Tibial nerve (tissue), 4 donors: ENCODE measurements around the gene FAM181A. TPM values are rescaled to one million over a fixed set of nuclear protein-coding genes. Genes with fewer than 3 reads are reported as not detected.

Source experiments
- DNase-seq, 2 donors: peaks; one replicate each; pipeline ENCODE4 v3.0.0-alpha.2; 2019; ENCODE audit warnings: low spot score in 2 of 2
- H3K27ac ChIP-seq, 4 donors: fragments of 200-600 bp; sonication (generic) in 3 of 4; one replicate each; pipeline ENCODE4 v1.5.1; 2017 to 2019; ENCODE audit warnings: mild to moderate bottlenecking in 1 of 4
- H3K27me3 ChIP-seq, 2 donors: fragments of 200-600 bp; sonication (generic) in 1 of 2; one replicate each; pipeline versions ENCODE4 v1.5.1 to v1.6.0; 2017 to 2019
- H3K36me3 ChIP-seq, 3 donors: fragments of 200-600 bp; sonication (generic); one replicate each; pipeline ENCODE4 v1.5.1; 2018 to 2019
- H3K4me1 ChIP-seq, 4 donors: fragments of 200-600 bp; sonication (generic) in 3 of 4; one replicate each; pipeline ENCODE4 v1.5.1; 2017 to 2019
- H3K4me3 ChIP-seq, 4 donors: fragments of 200-600 bp; sonication (generic) in 3 of 4; one replicate each; pipeline ENCODE4 v1.5.1; 2017 to 2019; ENCODE audit warnings: mild to moderate bottlenecking in 1 of 4, moderate library complexity in 1 of 4
- H3K9me3 ChIP-seq, 4 donors: fragments of 200-600 bp; sonication (generic) in 3 of 4; one replicate each; pipeline ENCODE4 v1.5.1; 2017 to 2019
- EP300 ChIP-seq, 2 donors: sonication (generic); formaldehyde crosslinking; IDR thresholded peaks; one replicate each; pipeline ENCODE4 v1.6.1; 2017; ENCODE audit warnings: antibody characterized with exemption in 2 of 2, mild to moderate bottlenecking in 1 of 2
- POLR2A ChIP-seq, 2 donors: fragments of 450-650 bp; IDR thresholded peaks; one replicate each; pipeline ENCODE4 v1.6.1; 2017; ENCODE audit warnings: antibody characterized with exemption in 2 of 2, mild to moderate bottlenecking in 2 of 2, moderate library complexity in 2 of 2
- WGBS, 2 donors: methylation state at CpG; one replicate each; pipeline ENCODE4 v1.1.5; 2018; 5-methylcytosine and 5-hydroxymethylcytosine counted together
- total RNA-seq, 4 donors: library from RNA; depleted of rRNA; stranded (reverse); fragments of >200 nt; gene quantifications; one replicate each; pipeline ENCODE4 v1.1.0, GENCODE V29; 2016
- TF ChIP-seq, protein P1 (sequence below), 5 experiments: fragments of 200-600 bp in 3 of 5; fragments of 450-650 bp in 2 of 5; sonication (generic) in 3 of 5; IDR thresholded peaks; one replicate each; pipeline ENCODE4 v1.5.1; 2016 to 2019; ENCODE audit warnings: antibody characterized with exemption in 5 of 5, mild to moderate bottlenecking in 3 of 5, moderate library complexity in 2 of 5

FAM181A gene
- total RNA-seq, 4 donors from 2014 or later: not detected

DNA sequence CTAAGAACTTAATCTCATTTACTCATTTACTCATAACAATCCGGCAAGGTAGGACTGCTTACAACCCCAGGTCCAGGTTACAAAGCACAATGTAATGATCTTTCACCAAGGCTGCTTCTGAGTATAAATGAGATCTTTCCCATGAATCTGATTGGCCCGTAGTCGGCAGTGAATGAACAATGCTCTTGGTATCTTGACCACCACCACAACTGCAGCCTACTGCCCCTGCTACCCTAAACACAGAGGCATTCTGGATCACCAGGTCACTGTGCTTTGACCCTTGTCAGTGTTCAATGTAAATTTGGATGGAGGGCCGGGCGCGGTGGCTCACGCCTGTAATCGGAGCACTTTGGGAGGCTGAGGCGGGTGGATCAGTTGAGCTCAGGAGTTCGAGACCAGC lies 15.9 kb downstream of the FAM181A start:
- Histone ChIP-seq H3K4me1 (peaks cover 0 to 11% (median 3%) of the 10 kb centered on the region in 4 donors), H3K4me3 (no peak overlapping the region), H3K9me3 (no peaks in the 10 kb centered on the region), H3K27ac (no peak overlapping the region), H3K27me3 (peaks cover 0 to 14% of the 10 kb centered on the region in 2 donors), H3K36me3 (no peaks in the 10 kb centered on the region)
- no peak for DNase-seq
- WGBS, 2 donors: 76 to 80% methylated on average over 10 of the region's 10 CpGs
- TF ChIP-seq, protein P1, sequence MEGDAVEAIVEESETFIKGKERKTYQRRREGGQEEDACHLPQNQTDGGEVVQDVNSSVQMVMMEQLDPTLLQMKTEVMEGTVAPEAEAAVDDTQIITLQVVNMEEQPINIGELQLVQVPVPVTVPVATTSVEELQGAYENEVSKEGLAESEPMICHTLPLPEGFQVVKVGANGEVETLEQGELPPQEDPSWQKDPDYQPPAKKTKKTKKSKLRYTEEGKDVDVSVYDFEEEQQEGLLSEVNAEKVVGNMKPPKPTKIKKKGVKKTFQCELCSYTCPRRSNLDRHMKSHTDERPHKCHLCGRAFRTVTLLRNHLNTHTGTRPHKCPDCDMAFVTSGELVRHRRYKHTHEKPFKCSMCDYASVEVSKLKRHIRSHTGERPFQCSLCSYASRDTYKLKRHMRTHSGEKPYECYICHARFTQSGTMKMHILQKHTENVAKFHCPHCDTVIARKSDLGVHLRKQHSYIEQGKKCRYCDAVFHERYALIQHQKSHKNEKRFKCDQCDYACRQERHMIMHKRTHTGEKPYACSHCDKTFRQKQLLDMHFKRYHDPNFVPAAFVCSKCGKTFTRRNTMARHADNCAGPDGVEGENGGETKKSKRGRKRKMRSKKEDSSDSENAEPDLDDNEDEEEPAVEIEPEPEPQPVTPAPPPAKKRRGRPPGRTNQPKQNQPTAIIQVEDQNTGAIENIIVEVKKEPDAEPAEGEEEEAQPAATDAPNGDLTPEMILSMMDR (IDR thresholded peaks at IDR 0.05): no peak
- TF ChIP-seq POLR2A (IDR thresholded peaks at IDR 0.05) (no peak), EP300 (IDR thresholded peaks at IDR 0.05) (no peak)

DNA sequence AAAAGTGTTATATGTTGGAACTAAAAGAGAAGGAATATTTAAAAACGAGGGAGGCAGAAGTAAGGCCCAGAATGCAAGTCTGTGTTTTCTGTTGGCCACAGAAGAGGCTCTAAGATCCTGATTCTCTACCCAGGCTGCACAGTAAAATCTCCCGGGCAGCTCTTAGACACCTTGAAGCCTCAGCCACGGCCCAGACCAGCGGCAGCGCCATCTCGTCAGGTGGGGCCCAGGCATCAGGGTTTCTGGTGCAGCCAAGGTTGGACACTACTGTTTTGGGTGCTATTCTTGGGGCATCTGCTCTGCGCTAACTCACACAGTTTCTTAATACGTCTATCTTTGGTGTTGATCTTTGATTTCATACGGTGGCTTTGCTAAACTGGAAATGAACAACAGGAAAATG lies 16.8 kb downstream of the FAM181A start:
- H3K27me3 ChIP-seq: peaks cover 0 to 6% of the 10 kb centered on the region in 2 donors
- WGBS, 2 donors: 89 to 91% methylated on average over 9 of the region's 9 CpGs
- TF ChIP-seq POLR2A (IDR thresholded peaks at IDR 0.05): no peak
- TF ChIP-seq, protein P1 (IDR thresholded peaks at IDR 0.05): no peak
- no peak for TF ChIP-seq EP300 (IDR thresholded peaks at IDR 0.05)
- H3K9me3 ChIP-seq: no peaks in the 10 kb centered on the region
- H3K4me3 ChIP-seq: no peak overlapping the region
- H3K27ac ChIP-seq: no peak overlapping the region
- no peak for DNase-seq
- H3K4me1 ChIP-seq: peaks cover 0 to 10% (median 3%) of the 10 kb centered on the region in 4 donors
- H3K36me3 ChIP-seq: no peaks in the 10 kb centered on the region

DNA sequence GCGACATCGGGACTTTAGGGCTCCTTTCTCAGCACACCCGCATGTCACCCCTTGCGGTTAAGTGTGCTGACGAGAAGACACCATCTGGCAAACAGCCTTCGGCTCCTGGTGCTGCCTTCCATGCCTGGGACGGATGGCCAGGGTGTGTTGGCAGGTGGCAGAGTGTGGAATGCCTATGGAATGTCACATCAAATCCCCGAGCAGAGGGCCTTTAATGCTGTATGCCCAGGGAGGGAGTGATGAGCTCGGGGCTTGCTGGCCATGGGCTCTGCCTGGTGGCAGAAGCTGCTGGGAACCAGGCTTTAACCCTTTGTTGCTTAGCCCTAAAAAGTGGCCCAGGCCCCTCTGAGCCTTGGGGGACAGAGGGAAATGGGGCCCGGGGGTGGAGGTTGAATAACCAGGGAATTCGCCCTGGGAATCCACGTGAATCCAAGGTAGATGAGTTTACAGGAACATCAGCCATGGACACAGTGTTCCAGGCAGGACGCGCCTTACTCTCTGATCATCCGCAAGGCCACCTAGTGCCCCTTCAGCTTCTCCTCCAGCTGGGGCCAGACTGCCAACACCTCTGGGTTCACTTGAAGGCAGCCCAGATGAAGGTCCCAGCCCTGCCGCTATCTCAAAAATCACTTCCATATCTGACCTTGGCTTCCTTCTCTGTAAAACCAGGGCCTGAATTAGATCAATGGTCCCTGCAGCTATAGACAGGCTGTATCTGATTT lies 17.4 kb downstream of the FAM181A start:
- WGBS, 2 donors: 88 to 89% methylated on average over 16 of the region's 16 CpGs
- no peak for DNase-seq
- Histone ChIP-seq H3K27me3 (no peaks in the 10 kb centered on the region), H3K4me1 (peaks cover 0 to 4% (median under 1%) of the 10 kb centered on the region in 4 donors), H3K9me3 (no peaks in the 10 kb centered on the region), H3K4me3 (no peak overlapping the region), H3K27ac (no peak overlapping the region), H3K36me3 (no peaks in the 10 kb centered on the region)
- no peak for TF ChIP-seq POLR2A (IDR thresholded peaks at IDR 0.05)
- no peak for TF ChIP-seq EP300 (IDR thresholded peaks at IDR 0.05)
- TF ChIP-seq, protein P1 (IDR thresholded peaks at IDR 0.05): no peak

DNA sequence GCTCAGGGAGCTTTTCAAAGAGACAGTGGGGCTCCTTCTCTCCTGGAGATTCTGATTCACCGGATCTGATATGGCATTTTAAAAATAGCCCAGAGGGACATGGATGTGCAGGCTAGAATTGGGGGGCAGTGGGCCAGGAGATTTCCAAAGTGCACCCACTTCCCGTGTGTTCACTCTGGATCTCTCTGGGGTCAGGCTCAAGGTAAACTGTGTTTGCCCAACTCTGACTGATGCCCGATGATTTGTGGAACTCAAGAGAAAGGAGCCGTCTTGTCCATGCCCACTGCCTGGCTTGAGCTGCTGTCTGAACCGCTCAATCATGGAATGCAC lies 17.9 kb downstream of the FAM181A start:
- no peak for TF ChIP-seq EP300 (IDR thresholded peaks at IDR 0.05)
- TF ChIP-seq, protein P1 (IDR thresholded peaks at IDR 0.05): no peak
- no peak for TF ChIP-seq POLR2A (IDR thresholded peaks at IDR 0.05)
- Histone ChIP-seq H3K9me3 (no peaks in the 10 kb centered on the region), H3K4me1 (no peaks in the 10 kb centered on the region), H3K36me3 (no peaks in the 10 kb centered on the region), H3K27ac (no peak overlapping the region), H3K27me3 (no peaks in the 10 kb centered on the region), H3K4me3 (no peak overlapping the region)
- WGBS, 2 donors: 87 to 96% methylated on average over 5 of the region's 5 CpGs
- DNase-seq: no peak

- Histone ChIP-seq H3K27ac (no peak overlapping the region), H3K4me1 (no peaks in the 10 kb centered on the region), H3K27me3 (no peaks in the 10 kb centered on the region), H3K9me3 (no peaks in the 10 kb centered on the region), H3K36me3 (no peaks in the 10 kb centered on the region), H3K4me3 (no peak overlapping the region)
- 60 to 66% methylated on average over 6 of the region's 6 CpGs for WGBS, 2 donors
- no peak for DNase-seq
- TF ChIP-seq POLR2A (IDR thresholded peaks at IDR 0.05): no peak
- TF ChIP-seq EP300 (IDR thresholded peaks at IDR 0.05): no peak
- TF ChIP-seq, protein P1 (IDR thresholded peaks at IDR 0.05): no peak
These were observed 19.0 kb downstream of the FAM181A start for GRCh38 chr14:93946104-93946503.
